ENCODE measurements around the gene TRIM39.

Gene TRIM39

GRCh38 chr6:30328397-30328796 lies 1.7 kb downstream of the TRIM39 start:
- DNase-seq, result no peak

- no peak for DNase-seq
These were observed 2.6 kb downstream of the TRIM39 start for GRCh38 chr6:30329331-30329730.

GRCh38 chr6:30331981-30332380 lies 5.3 kb downstream of the TRIM39 start:
- no peak for DNase-seq

GRCh38 chr6:30334075-30334783 lies 7.5 kb downstream of the TRIM39 start:
- no peak for DNase-seq

DNA sequence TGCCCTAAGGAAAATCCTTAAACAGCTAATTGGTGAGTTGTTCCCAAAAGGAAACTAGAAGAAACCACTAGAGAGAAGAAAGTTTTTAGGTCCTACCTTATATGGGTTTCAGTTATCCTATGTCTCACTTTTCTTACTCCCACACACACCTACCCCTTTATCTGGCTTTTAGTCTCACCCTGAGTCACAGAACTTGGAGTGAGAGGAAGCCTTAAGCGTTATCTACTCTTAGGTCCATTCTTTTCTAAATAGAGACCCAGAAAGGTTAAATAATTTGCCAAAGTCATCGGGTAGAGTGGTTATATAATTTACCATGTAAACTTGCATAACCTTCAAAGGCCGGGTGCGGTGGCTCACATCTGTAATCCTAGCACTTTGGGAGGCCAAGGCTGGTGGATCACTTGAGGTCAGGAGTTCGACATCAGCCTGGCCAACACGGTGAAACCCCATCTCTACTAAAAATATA lies 13.9 kb downstream of the TRIM39 start:
- DNase-seq, result no peak

DNA sequence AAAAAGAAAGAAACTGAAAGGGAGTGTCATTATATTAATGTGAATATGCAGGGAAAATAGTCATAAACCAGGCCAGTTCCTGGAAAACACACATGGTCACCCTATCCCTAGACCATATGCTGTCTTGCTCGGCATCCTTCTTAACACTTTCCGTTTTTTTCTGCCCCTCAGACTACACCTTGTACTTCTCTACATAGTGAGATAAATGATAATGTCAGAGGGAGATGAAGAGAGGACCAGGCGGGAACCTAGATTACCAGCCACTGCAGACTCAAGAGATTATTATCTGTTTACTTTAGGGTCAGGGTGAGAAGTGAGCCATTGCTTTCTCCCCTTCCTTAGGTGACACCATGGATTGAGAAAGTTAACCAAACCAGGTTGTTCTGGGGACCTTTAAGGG lies 14.5 kb downstream of the TRIM39 start:
- no peak for DNase-seq

- no peak for DNase-seq
These were observed 15.0 kb downstream of the TRIM39 start for GRCh38 chr6:30341728-30342127.

- DNase-seq, result no peak
These were observed 17.6 kb downstream of the TRIM39 start for GRCh38 chr6:30344191-30344867.

DNA sequence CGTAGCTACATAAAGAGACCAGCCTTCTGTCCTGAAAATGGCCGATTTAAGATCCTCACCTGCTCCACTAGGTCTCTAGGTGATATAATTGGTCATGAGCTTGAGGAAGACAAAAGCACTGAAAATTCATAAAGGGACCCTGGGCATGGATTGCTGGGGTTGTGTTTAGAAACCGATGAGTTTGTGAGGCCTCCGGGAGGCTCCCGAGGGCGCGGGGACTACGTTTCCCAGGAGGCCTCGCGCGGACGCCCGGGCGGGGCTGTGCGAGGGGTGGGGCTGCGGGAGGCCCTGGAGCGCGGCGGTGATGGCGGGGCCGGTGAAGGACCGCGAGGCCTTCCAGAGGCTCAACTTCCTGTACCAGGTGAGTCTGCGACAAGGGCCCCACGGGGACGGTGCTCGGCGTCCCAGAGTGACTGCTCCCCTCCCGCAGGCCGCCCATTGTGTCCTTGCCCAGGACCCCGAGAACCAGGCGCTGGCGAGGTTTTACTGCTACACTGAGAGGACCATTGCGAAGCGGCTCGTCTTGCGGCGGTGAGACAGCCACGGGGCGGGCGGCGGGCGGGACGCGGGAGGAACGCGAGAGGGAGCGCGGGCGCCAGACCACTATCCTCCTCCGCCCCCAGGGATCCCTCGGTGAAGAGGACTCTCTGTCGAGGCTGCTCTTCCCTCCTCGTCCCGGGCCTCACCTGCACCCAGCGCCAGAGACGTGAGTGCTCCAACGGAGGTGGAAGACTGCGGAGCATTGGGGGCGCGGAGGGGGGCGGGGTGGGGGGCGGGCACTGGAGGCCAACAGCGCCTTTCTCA lies 18.3 kb downstream of the TRIM39 start, which contains the start of gene RPP21:
TSS of gene RPP21 (plus strand) at position 289 of the 804 bp plus-strand sequence. CDS start at position 305, 16 bp downstream.
- peak; percentile 85 for DNase-seq

- no peak for DNase-seq
These were observed 19.1 kb downstream of the TRIM39 start for GRCh38 chr6:30345852-30346251.

- DNase-seq, result no peak
These were observed 22.2 kb downstream of the TRIM39 start for GRCh38 chr6:30348957-30349356.

GRCh38 chr6:30349421-30350177 lies 22.9 kb downstream of the TRIM39 start:
- no peak for DNase-seq

DNA sequence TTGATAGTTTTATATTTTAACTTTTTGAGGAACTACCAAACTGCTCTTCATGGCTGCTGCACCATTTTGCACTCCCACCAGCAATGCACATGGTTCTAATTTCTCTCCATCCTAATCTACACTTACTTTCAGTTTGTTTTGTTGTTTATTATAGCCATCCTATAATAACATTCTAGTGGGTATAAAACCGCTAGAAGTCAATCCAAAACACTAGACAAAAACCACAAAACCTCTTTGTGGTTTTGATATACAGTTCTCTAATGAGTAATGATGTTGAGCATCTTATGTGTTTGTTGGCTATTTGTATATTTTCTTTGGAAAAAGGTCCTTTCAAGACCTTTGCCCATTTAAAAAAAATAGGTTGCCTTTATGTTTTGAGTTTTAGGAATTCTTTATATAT lies 23.8 kb downstream of the TRIM39 start:
- no peak for DNase-seq

DNA sequence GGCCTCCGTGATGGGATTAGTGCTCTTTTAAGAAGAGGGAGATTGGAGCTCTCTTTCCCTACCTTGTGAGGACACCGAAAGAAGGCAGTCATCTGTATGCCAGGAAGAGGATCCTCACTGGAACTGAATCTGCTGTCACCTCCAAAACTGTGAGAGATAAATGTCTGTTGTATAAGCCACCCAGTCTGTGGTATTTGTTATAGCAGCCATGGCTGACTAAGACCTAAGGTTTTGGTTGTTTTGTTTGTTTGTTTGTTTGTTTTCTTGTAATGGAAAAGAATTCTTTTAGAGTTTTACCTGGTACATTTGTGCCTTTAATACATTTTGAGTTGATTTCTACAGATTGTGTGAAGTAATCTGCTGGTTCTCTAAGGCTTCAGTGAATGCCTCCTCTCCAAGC lies 25.8 kb downstream of the TRIM39 start:
- no peak for DNase-seq

GRCh38 chr6:30355281-30355680 lies 28.6 kb downstream of the TRIM39 start:
- DNase-seq, result no peak

DNA sequence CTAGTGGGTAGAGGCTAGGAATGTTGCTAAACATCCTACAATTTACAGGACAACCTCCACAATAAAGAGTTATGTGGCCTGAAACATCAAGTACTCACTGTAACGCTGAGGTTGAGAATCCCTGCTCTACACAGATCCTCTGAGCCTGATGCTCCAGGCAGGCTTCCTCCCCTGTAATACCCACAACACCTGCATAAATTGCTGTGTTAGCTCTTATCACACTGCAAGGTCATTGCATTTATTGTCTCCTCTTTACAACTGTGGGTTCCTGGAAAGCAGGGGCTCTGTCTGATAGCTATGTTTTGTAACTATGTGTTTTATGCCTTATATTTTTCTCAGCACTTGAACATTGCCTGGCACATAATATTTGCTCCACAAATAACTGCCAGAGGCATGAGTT lies 29.8 kb downstream of the TRIM39 start:
- DNase-seq, result no peak

GRCh38 chr6:30357678-30358540 lies 31.2 kb downstream of the TRIM39 start:
- peak; percentile 37 for DNase-seq

- no peak for DNase-seq
These were observed 32.5 kb downstream of the TRIM39 start for GRCh38 chr6:30359276-30359675.

DNA sequence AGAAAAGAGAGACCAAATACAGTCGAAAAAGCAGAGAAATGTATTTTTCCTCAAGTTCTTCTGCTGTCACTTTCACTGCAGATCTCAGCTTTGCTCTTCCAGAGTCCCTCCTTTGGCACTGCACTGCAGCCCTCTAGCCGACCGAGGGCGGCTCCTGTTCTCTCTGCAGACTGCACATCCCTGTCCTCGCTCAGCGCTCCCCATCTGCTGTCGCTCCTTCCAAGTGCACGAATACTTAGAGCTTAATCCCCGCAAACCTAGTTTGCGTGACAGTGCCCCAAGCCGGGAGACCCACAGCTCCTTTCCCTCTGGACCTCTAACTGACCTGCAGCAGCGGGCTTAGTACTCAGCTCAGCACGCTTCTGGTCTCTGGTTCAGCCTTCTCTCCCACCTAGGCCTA lies 33.4 kb downstream of the TRIM39 start:
- no peak for DNase-seq

- DNase-seq, result no peak
These were observed 34.9 kb downstream of the TRIM39 start for GRCh38 chr6:30361661-30362060.

DNA sequence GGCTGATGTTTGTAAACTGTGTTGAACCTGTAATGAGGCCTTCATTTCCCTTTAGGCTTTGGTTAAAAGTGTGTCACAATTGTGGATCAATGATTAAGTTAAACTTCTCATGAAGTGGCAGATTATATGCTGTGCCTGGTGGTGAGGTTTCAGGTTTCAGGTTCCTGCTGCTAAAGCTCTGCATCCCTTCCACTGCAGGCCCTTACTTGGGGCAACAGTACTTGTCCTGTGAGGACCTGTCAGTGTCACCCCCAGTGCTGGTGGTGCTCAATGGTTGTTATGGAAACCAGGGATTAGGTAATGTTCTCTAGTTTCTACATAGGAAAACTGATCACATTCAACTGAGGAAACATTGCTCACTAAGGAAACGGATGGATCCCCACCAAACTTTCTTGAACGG lies 36.7 kb downstream of the TRIM39 start:
- DNase-seq, result no peak

GRCh38 chr6:30364591-30364990 lies 37.9 kb downstream of the TRIM39 start:
- DNase-seq, result no peak
